ENCODE measurements around the gene PPP1R12C.

PPP1R12C gene

GRCh38 chr19:55041244-55041626 is 76.2 kb downstream of the PPP1R12C start:
- TF ChIP-seq, protein P1, sequence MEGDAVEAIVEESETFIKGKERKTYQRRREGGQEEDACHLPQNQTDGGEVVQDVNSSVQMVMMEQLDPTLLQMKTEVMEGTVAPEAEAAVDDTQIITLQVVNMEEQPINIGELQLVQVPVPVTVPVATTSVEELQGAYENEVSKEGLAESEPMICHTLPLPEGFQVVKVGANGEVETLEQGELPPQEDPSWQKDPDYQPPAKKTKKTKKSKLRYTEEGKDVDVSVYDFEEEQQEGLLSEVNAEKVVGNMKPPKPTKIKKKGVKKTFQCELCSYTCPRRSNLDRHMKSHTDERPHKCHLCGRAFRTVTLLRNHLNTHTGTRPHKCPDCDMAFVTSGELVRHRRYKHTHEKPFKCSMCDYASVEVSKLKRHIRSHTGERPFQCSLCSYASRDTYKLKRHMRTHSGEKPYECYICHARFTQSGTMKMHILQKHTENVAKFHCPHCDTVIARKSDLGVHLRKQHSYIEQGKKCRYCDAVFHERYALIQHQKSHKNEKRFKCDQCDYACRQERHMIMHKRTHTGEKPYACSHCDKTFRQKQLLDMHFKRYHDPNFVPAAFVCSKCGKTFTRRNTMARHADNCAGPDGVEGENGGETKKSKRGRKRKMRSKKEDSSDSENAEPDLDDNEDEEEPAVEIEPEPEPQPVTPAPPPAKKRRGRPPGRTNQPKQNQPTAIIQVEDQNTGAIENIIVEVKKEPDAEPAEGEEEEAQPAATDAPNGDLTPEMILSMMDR (IDR thresholded peaks at IDR 0.05; ENCODE audit: low read length, missing control alignments): no peak
- H3K4me3 ChIP-seq (replicated peaks; ENCODE audit: low read depth, low read length): no peak overlapping the region
- no peak for DNase-seq (ENCODE audit: low read depth)
